Smooth muscle cell (in vitro differentiated cells): ENCODE data around the gene AFMID. TPM values are rescaled to one million over a fixed set of nuclear protein-coding genes. Genes with fewer than 3 reads are reported as not detected.

ENCODE experiments used
- DNase-seq: peaks from one replicate; lab custom pipeline; 2025; ENCODE audit not compliant: unreplicated experiment; lab: John Stamatoyannopoulos, UW
- H2AFZ ChIP-seq: fragments of 200-600 bp; sonication (generic); 2 replicates; pipeline ENCODE4 v1.6.0; 2016; ENCODE audit warnings: antibody characterized with exemption, low read depth, mild to moderate bottlenecking
- H3F3A ChIP-seq: fragments of 200-600 bp; sonication (generic); 2 replicates; pipeline ENCODE4 v1.6.0; 2017; ENCODE audit warnings: antibody characterized with exemption, low read depth
- H3K27ac ChIP-seq: fragments of 200-600 bp; sonication (generic); 2 replicates; pipeline ENCODE4 v1.5.1; 2016; ENCODE audit warnings: low read depth, mild to moderate bottlenecking
- H3K27me3 ChIP-seq: fragments of 200-600 bp; sonication (generic); 2 replicates; pipeline ENCODE4 v1.6.1; 2016; ENCODE audit warnings: low read depth, mild to moderate bottlenecking
- H3K36me3 ChIP-seq: fragments of 200-600 bp; sonication (generic); 2 replicates; pipeline ENCODE4 v1.5.1; 2016; ENCODE audit warnings: low read depth
- H3K4me1 ChIP-seq: fragments of 200-600 bp; sonication (generic); 2 replicates; pipeline ENCODE4 v1.5.1; 2016; ENCODE audit warnings: low read depth
- H3K4me2 ChIP-seq: fragments of 200-600 bp; sonication (generic); 2 replicates; pipeline ENCODE4 v1.6.0; 2016; ENCODE audit warnings: mild to moderate bottlenecking
- H3K4me3 ChIP-seq: fragments of 200-600 bp; sonication (generic); 2 replicates; pipeline ENCODE4 v1.5.1; 2016; ENCODE audit warnings: mild to moderate bottlenecking
- H3K79me2 ChIP-seq: fragments of 200-600 bp; sonication (generic); 2 replicates; pipeline ENCODE4 v1.6.0; 2016; ENCODE audit warnings: low read depth, mild to moderate bottlenecking
- H3K9ac ChIP-seq: fragments of 200-600 bp; sonication (generic); 2 replicates; pipeline ENCODE4 v1.6.0; 2016; ENCODE audit warnings: low read depth
- H3K9me3 ChIP-seq: fragments of 200-600 bp; sonication (generic); replicated peaks from 2 replicates; pipeline ENCODE4 v1.5.1; 2016; ENCODE audit warnings: low read depth
- H4K20me1 ChIP-seq: fragments of 200-600 bp; sonication (generic); 2 replicates; pipeline ENCODE4 v1.6.0; 2016; ENCODE audit warnings: low read depth
- CTCF ChIP-seq: fragments of 200-600 bp; sonication (generic); IDR thresholded peaks from 2 replicates; pipeline ENCODE4 v1.5.1; 2017; ENCODE audit warnings: borderline replicate concordance, mild to moderate bottlenecking, antibody characterized with exemption; ENCODE audit not compliant: insufficient read depth, poor library complexity, severe bottlenecking
- WGBS: methylation state at CpG from one replicate; pipeline ENCODE4 v1.1.7; 2016; ENCODE audit warnings: low lambda C conversion rate; 5-methylcytosine and 5-hydroxymethylcytosine counted together
- polyA plus RNA-seq: library from polyadenylated mRNA; unstranded; fragments of >200 nt; fragmentation: Nextera tagmentation; extraction: Ambion mirVana; gene quantifications from 2 replicates; pipeline ENCODE4 v1.2.1, GENCODE V29; 2016
- total RNA-seq: library from RNA; depleted of rRNA; stranded (reverse); fragments of >200 nt; gene quantifications from 2 replicates; pipeline ENCODE4 v1.2.3, GENCODE V29; 2014

AFMID gene
- total and polyA plus RNA-seq, 2 experiments from 2014 or later: 10.0 to 64.9 TPM

GRCh38 chr17:78227455-78227916, 40.3 kb downstream of the AFMID start:
- Histone ChIP-seq H4K20me1 (no peaks in the 10 kb centered on the region), H3K9ac (no peak overlapping the region), H3K36me3 (no peaks in the 10 kb centered on the region), H3K4me1 (no peaks in the 10 kb centered on the region), H3K4me3 (no peak overlapping the region), H3K79me2 (no peaks in the 10 kb centered on the region), H2AFZ (no peak overlapping the region), H3K27ac (no peak overlapping the region), H3K4me2 (no peak overlapping the region), H3K9me3 (no peaks in the 10 kb centered on the region), H3F3A (no peaks in the 10 kb centered on the region), H3K27me3 (peaks cover 31% of the 10 kb centered on the region)
- DNase-seq: no peak
- TF ChIP-seq CTCF: no peak
- 77% methylated on average over 10 of the region's 10 CpGs for WGBS

GRCh38 chr17:78228176-78228575, 41.0 kb downstream of the AFMID start:
- H3K27ac ChIP-seq: no peak overlapping the region
- no peaks in the 10 kb centered on the region for H3K4me1 ChIP-seq
- TF ChIP-seq CTCF: no peak
- no peaks in the 10 kb centered on the region for H3F3A ChIP-seq
- H3K27me3 ChIP-seq: peaks cover 38% of the 10 kb centered on the region
- DNase-seq: no peak
- no peaks in the 10 kb centered on the region for H3K79me2 ChIP-seq
- H2AFZ ChIP-seq: no peak overlapping the region
- H3K4me2 ChIP-seq: no peak overlapping the region
- no peak overlapping the region for H3K9ac ChIP-seq
- 95% methylated on average over 4 of the region's 4 CpGs for WGBS
- no peaks in the 10 kb centered on the region for H4K20me1 ChIP-seq
- no peaks in the 10 kb centered on the region for H3K9me3 ChIP-seq
- no peak overlapping the region for H3K4me3 ChIP-seq
- no peaks in the 10 kb centered on the region for H3K36me3 ChIP-seq

- no peak for TF ChIP-seq CTCF
- Histone ChIP-seq H2AFZ (no peak overlapping the region), H4K20me1 (no peaks in the 10 kb centered on the region), H3K79me2 (no peaks in the 10 kb centered on the region), H3K36me3 (no peaks in the 10 kb centered on the region), H3K4me1 (no peaks in the 10 kb centered on the region), H3K9ac (no peak overlapping the region), H3K27me3 (peaks cover 39% of the 10 kb centered on the region), H3F3A (no peaks in the 10 kb centered on the region), H3K4me3 (no peak overlapping the region), H3K4me2 (no peak overlapping the region), H3K27ac (no peak overlapping the region), H3K9me3 (no peaks in the 10 kb centered on the region)
- DNase-seq: no peak
- WGBS: 81% methylated on average over 13 of the region's 13 CpGs
These were observed 43.2 kb downstream of the AFMID start for GRCh38 chr17:78230252-78230962.
